Ramos (cell line): ENCODE results near the gene ACP2.

ENCODE experiments used
- in situ Hi-C: fragments of 300-500 bp; cut with MboI; formaldehyde crosslinking; loops from one replicate; pipeline ENCODE4 v1.14.3; 2022; ENCODE audit warnings: low sequenced_read_pairs; ENCODE audit not compliant: unreplicated experiment

The ACP2 gene

GRCh38 chr11:47269829-47270305 lies 21.3 kb upstream of the ACP2 start, which contains the start of gene MADD:
Gene MADD, plus strand, starts transcription at chr11:47270133.
- in situ Hi-C loops, result no loop called here

GRCh38 chr11:47269002-47269828 lies 20.6 kb upstream of the ACP2 start:
- in situ Hi-C loops, result no loop called here

- in situ Hi-C loops, result no loop called here
These were observed 19.9 kb upstream of the ACP2 start for GRCh38 chr11:47268448-47269001.

- in situ Hi-C loops, result no loop called here
These were observed 19.3 kb upstream of the ACP2 start for GRCh38 chr11:47267876-47268275.

- in situ Hi-C loops, result no loop called here
These were observed 15.9 kb upstream of the ACP2 start for GRCh38 chr11:47264521-47264920.

- in situ Hi-C loops, result no loop called here
These were observed 15.5 kb upstream of the ACP2 start for GRCh38 chr11:47264119-47264518.

GRCh38 chr11:47261291-47261800 lies 12.7 kb upstream of the ACP2 start:
- in situ Hi-C loops, result no loop called here

GRCh38 chr11:47260366-47260765 lies 11.8 kb upstream of the ACP2 start:
- in situ Hi-C loops, result no loop called here

- in situ Hi-C loops, result no loop called here
These were observed 10.8 kb upstream of the ACP2 start for GRCh38 chr11:47259232-47259977.

GRCh38 chr11:47258317-47258902 lies 9.8 kb upstream of the ACP2 start:
- in situ Hi-C loops, result no loop called here

- in situ Hi-C loops, result no loop called here
These were observed 9.1 kb upstream of the ACP2 start, which contains the start of gene NR1H3 for GRCh38 chr11:47257517-47258316. Gene NR1H3, plus strand, starts transcription at chr11:47257996. Its CDS starts 1,221 bp downstream, at chr11:47259217.

- in situ Hi-C loops, result no loop called here
These were observed 8.5 kb upstream of the ACP2 start for GRCh38 chr11:47257177-47257516.

GRCh38 chr11:47256374-47256773 lies 7.8 kb upstream of the ACP2 start:
- in situ Hi-C loops, result no loop called here

GRCh38 chr11:47254386-47254785 lies 5.8 kb upstream of the ACP2 start:
- in situ Hi-C loops, result no loop called here

- in situ Hi-C loops, result no loop called here
These were observed 5.0 kb upstream of the ACP2 start for GRCh38 chr11:47253660-47254059.

- in situ Hi-C loops, result no loop called here
These were observed 3.1 kb upstream of the ACP2 start for GRCh38 chr11:47251751-47252150.

GRCh38 chr11:47249378-47249715 lies 733 bp upstream of the ACP2 start:
- in situ Hi-C loops, result loop anchor here (5.0 kb wide), 1 partner anchor 72 kb away; the partner anchor contains the start of gene ARFGAP2

GRCh38 chr11:47248304-47248663 lies 330 bp downstream of the ACP2 start:
- in situ Hi-C loops, result loop anchor here (5.0 kb wide), 1 partner anchor 71 kb away; the partner anchor contains the start of gene ARFGAP2

- in situ Hi-C loops, result loop anchor here (5.0 kb wide), 1 partner anchor 70 kb away; the partner anchor contains the start of gene ARFGAP2
These were observed 1.1 kb downstream of the ACP2 start for GRCh38 chr11:47247502-47247901.
